ENCODE measurements around the gene SPATA6L. TPM values are rescaled to one million over a fixed set of nuclear protein-coding genes. Genes with fewer than 3 reads are reported as not detected.
A peak's percentile ranks its signal among the peaks of the same experiment; 100 is the strongest.

Gene SPATA6L
- total and polyA plus RNA-seq, 4 donors: 1.6 to 6.2 (median 2.2) TPM

DNA sequence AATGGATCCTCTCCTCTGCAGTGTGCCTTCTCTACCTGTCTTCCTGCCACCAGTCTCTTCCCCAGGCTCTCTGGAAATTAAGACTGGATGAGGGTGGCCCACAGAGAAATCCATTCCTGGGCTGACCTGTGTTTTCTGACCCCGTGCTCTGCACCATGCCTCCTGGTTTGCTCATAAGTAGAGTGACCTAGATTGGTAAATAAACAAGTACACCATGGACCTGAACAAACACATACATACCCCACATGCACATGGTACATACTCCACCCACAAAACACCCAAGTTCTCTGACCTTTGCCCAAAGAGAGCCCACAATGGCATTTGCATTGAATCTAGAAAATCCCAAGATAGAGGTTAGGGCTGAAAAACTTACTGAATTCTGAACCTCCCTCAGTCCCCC, 81.6 kb downstream of the SPATA6L start:
- Histone ChIP-seq H3K36me3 (ENCODE audit: control insufficient read depth in 4 of 4, insufficient read depth in 3 of 4, low read depth in 1 of 4, low read length in 3 of 4) (peaks cover 0 to 9% (median 2%) of the 10 kb centered on the region in 4 donors), H3K4me3 (ENCODE audit: low read depth in 1 of 3, low read length in 3 of 3) (no peak overlapping the region), H3K27me3 (ENCODE audit: control insufficient read depth in 4 of 4, insufficient read depth in 4 of 4, low read length in 3 of 4) (no peaks in the 10 kb centered on the region), H3K27ac (ENCODE audit: low read depth in 1 of 2, low read length in 2 of 2) (peak overlapping the region; percentile 86 to 93), H3K9me3 (ENCODE audit: control insufficient read depth in 4 of 4, low read length in 3 of 4) (no peaks in the 10 kb centered on the region), H3K9ac (ENCODE audit: low read depth in 1 of 2, low read length in 2 of 2) (peak overlapping the region in 1 of 2 donors; percentile 57), H3K4me1 (ENCODE audit: control insufficient read depth in 4 of 4, insufficient read depth in 4 of 4, low read length in 3 of 4) (peaks cover 23 to 66% (median 42%) of the 10 kb centered on the region in 4 donors)
- DNase-seq (ENCODE audit: low spot score): no peak
- 39% methylated on average over 1 of the region's 1 CpG for WGBS
- peak; percentile 41 for TF ChIP-seq NR2F2 (IDR thresholded peaks at IDR 0.05)
- peak; percentile 86 for TF ChIP-seq FOXA1 (IDR thresholded peaks at IDR 0.05)
- TF ChIP-seq ATF3 (IDR thresholded peaks at IDR 0.05): no peak
- TF ChIP-seq TAF1 (conservative IDR thresholded peaks at IDR 0.05): no peak
- no peak for TF ChIP-seq EGR1 (IDR thresholded peaks at IDR 0.05; ENCODE audit: low read depth in 2 of 2)
- TF ChIP-seq CTCF (IDR thresholded peaks at IDR 0.05; ENCODE audit: low read depth, low read length, missing input control): no peak
- TF ChIP-seq FOXA2 (IDR thresholded peaks at IDR 0.05): peak; percentile 93
- TF ChIP-seq GABPA (IDR thresholded peaks at IDR 0.05 in 1 of 2, conservative IDR thresholded peaks at IDR 0.05 in 1 of 2): no peak
- peak; percentile 60 for TF ChIP-seq HNF4G (IDR thresholded peaks at IDR 0.05)
- peak; percentile 26 to 49 for TF ChIP-seq RAD21 (IDR thresholded peaks at IDR 0.05)
- peak; percentile 55 to 80 for TF ChIP-seq JUND (IDR thresholded peaks at IDR 0.05)
- peak; percentile 90 to 92 for TF ChIP-seq HNF4A (conservative IDR thresholded peaks at IDR 0.05)
- TF ChIP-seq, protein P1, sequence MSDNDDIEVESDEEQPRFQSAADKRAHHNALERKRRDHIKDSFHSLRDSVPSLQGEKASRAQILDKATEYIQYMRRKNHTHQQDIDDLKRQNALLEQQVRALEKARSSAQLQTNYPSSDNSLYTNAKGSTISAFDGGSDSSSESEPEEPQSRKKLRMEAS (IDR thresholded peaks at IDR 0.05): peak; percentile 78
- TF ChIP-seq YY1 (IDR thresholded peaks at IDR 0.05): peak; percentile 80
- TF ChIP-seq REST (IDR thresholded peaks at IDR 0.05): no peak
- TF ChIP-seq ZBTB33 (IDR thresholded peaks at IDR 0.05): peak; percentile 68
- peak; percentile 94 to 95 for TF ChIP-seq RXRA (IDR thresholded peaks at IDR 0.05)
- peak; percentile 85 for TF ChIP-seq SP1 (IDR thresholded peaks at IDR 0.05)

Data from liver (tissue), 9 donors.